SU-DHL-6 (cell line): ENCODE measurements around the gene NOX3.

Experiments
- H2AFZ ChIP-seq: fragments of 200-600 bp; sonication (generic); 2 replicates; pipeline ENCODE4 v1.6.1; 2014; ENCODE audit warnings: low read depth, mild to moderate bottlenecking, moderate library complexity, mixed read lengths, antibody characterized with exemption, low read length; ENCODE audit not compliant: severe bottlenecking
- H3F3A ChIP-seq: fragments of 200-600 bp; shearing (Covaris generic); 2 replicates; pipeline ENCODE4 v1.6.0; 2016; ENCODE audit warnings: antibody characterized with exemption, mild to moderate bottlenecking; ENCODE audit not compliant: insufficient read depth
- H3K27ac ChIP-seq: fragments of 200-600 bp; sonication (generic); 2 replicates; pipeline ENCODE4 v1.5.1; 2016; ENCODE audit warnings: low read depth, mild to moderate bottlenecking, low read length, moderate library complexity, mixed read lengths
- H3K27me3 ChIP-seq: fragments of 200-600 bp; sonication (generic), shearing (Covaris generic); 2 replicates; pipeline ENCODE4 v1.6.0; 2014; ENCODE audit warnings: mild to moderate bottlenecking, low read length
- H3K36me3 ChIP-seq: fragments of 200-600 bp; sonication (generic); 2 replicates; pipeline ENCODE4 v1.6.1; 2014; ENCODE audit warnings: mild to moderate bottlenecking, low read length, mixed read lengths
- H3K4me2 ChIP-seq: fragments of 300-600, 200-600 bp; shearing (Covaris generic), sonication (generic); 2 replicates; pipeline ENCODE4 v1.6.0; 2014; ENCODE audit warnings: low read length, low read depth, mild to moderate bottlenecking; ENCODE audit not compliant: poor library complexity, severe bottlenecking
- H3K4me3 ChIP-seq: fragments of 200-600 bp; sonication (generic); 2 replicates; pipeline ENCODE4 v1.5.1; 2014; ENCODE audit warnings: antibody characterized with exemption, low read length, mild to moderate bottlenecking, mixed read lengths; ENCODE audit not compliant: insufficient read depth, poor library complexity, severe bottlenecking
- H3K79me2 ChIP-seq: fragments of 200-600 bp; sonication (generic); 2 replicates; pipeline ENCODE4 v1.6.1; 2014; ENCODE audit warnings: mild to moderate bottlenecking, low read length, moderate library complexity; ENCODE audit not compliant: insufficient read depth
- H3K9ac ChIP-seq: fragments of 200-600 bp; sonication (generic); 2 replicates; pipeline ENCODE4 v1.7.0; 2014; ENCODE audit warnings: mild to moderate bottlenecking, low read length
- H3K9me2 ChIP-seq: fragments of 200-600 bp; sonication (generic); replicated peaks from 2 replicates; pipeline ENCODE4 v1.6.1; 2014; ENCODE audit warnings: low read length; ENCODE audit not compliant: insufficient read depth
- H3K9me3 ChIP-seq: fragments of 200-600 bp; sonication (generic); 2 replicates; pipeline ENCODE4 v1.6.1; 2014; ENCODE audit warnings: low read length, mixed read lengths; ENCODE audit not compliant: insufficient read depth
- H4K20me1 ChIP-seq: fragments of 200-600 bp; sonication (generic); 2 replicates; pipeline ENCODE4 v1.6.1; 2014; ENCODE audit warnings: low read depth, mild to moderate bottlenecking, antibody characterized with exemption, low read length, moderate library complexity, mixed read lengths
- CTCF ChIP-seq: fragments of 200-600 bp; sonication (generic); IDR thresholded peaks from one replicate; pipeline ENCODE4 v1.5.1; 2017; ENCODE audit warnings: antibody characterized with exemption, mild to moderate bottlenecking, low read length, moderate library complexity; ENCODE audit not compliant: insufficient read depth, poor library complexity, severe bottlenecking
- EZH2phosphoT487 ChIP-seq: fragments of 200-600 bp; sonication (generic), shearing (Covaris generic); conservative IDR thresholded peaks from 2 replicates; pipeline ENCODE4 v1.6.1; 2018; ENCODE audit warnings: mild to moderate bottlenecking, antibody characterized with exemption, low read length, moderate library complexity, mixed read lengths

The NOX3 gene

GRCh38 chr6:155424181-155424580 is 31.5 kb downstream of the NOX3 start:
- no peak overlapping the region for H3K4me3 ChIP-seq
- H3K9ac ChIP-seq, result no peak overlapping the region
- no peaks in the 10 kb centered on the region for H3K9me3 ChIP-seq
- no peak overlapping the region for H3K27ac ChIP-seq
- no peaks in the 10 kb centered on the region for H3K79me2 ChIP-seq
- no peak overlapping the region for H3K4me2 ChIP-seq
- H3K36me3 ChIP-seq, result no peaks in the 10 kb centered on the region
- H4K20me1 ChIP-seq, result no peaks in the 10 kb centered on the region
- H2AFZ ChIP-seq, result no peak overlapping the region
- TF ChIP-seq CTCF, result no peak
- no peak for TF ChIP-seq EZH2phosphoT487
- no peaks in the 10 kb centered on the region for H3K9me2 ChIP-seq
- H3K27me3 ChIP-seq, result no peaks in the 10 kb centered on the region
- peaks cover 9% of the 10 kb centered on the region for H3F3A ChIP-seq

GRCh38 chr6:155422635-155423034 is 33.0 kb downstream of the NOX3 start:
- Histone ChIP-seq H3K79me2 (no peaks in the 10 kb centered on the region), H2AFZ (no peak overlapping the region), H4K20me1 (no peaks in the 10 kb centered on the region), H3K27me3 (no peaks in the 10 kb centered on the region), H3F3A (peaks cover 24% of the 10 kb centered on the region), H3K36me3 (no peaks in the 10 kb centered on the region), H3K9me3 (no peaks in the 10 kb centered on the region), H3K4me3 (no peak overlapping the region), H3K9ac (no peak overlapping the region), H3K27ac (no peak overlapping the region), H3K4me2 (no peak overlapping the region), H3K9me2 (no peaks in the 10 kb centered on the region)
- TF ChIP-seq CTCF, result no peak
- no peak for TF ChIP-seq EZH2phosphoT487

GRCh38 chr6:155420492-155420891 is 35.1 kb downstream of the NOX3 start:
- H3K27ac ChIP-seq, result peak overlapping the region; percentile 98

More at GRCh38 chr6:155420492-155420891, 35.1 kb downstream of the NOX3 start:
- H3K4me3 ChIP-seq, result no peak overlapping the region
- H3F3A ChIP-seq, result peaks cover 37% of the 10 kb centered on the region
- no peaks in the 10 kb centered on the region for H3K9me3 ChIP-seq
- H3K4me2 ChIP-seq, result peak overlapping the region; percentile 98
- H3K9ac ChIP-seq, result peak overlapping the region; percentile 4; the same call in 1 of the 2 replicates
- H3K36me3 ChIP-seq, result no peaks in the 10 kb centered on the region
- TF ChIP-seq CTCF, result no peak
- no peak for TF ChIP-seq EZH2phosphoT487
- H3K27me3 ChIP-seq, result no peaks in the 10 kb centered on the region
- H3K79me2 ChIP-seq, result no peaks in the 10 kb centered on the region
- no peaks in the 10 kb centered on the region for H4K20me1 ChIP-seq
- no peaks in the 10 kb centered on the region for H3K9me2 ChIP-seq
- H2AFZ ChIP-seq, result peak overlapping the region; percentile 18
